Natural killer cell (primary cell): ENCODE measurements around the gene GREB1L. TPM values are rescaled to one million over a fixed set of nuclear protein-coding genes. Genes with fewer than 3 reads are reported as not detected.

Experiments
- ATAC-seq, 3 donors: fragments of 150-1000 bp in 2 of 3; fragments of 200-7000 bp in 1 of 3; cut with Tn5 transposase; 1 replicate in 1 of 3; 2 replicates in 2 of 3; pipeline ENCODE4 v1.10.0; 2021; ENCODE audit warnings: mild to moderate bottlenecking in 2 of 3, moderate library complexity in 2 of 3
- DNase-seq, 2 donors: peaks; one replicate each; pipeline versions ENCODE4 v3.0.0 to v3.0.0-alpha.2; 2013 to 2021; ENCODE audit warnings: mixed read lengths in 1 of 2
- H3K27ac ChIP-seq: one replicate; pipeline ENCODE4 v1.5.1; 2013; ENCODE audit warnings: mild to moderate bottlenecking, low read length
- H3K27me3 ChIP-seq: one replicate; pipeline ENCODE4 v1.6.1; 2013; ENCODE audit warnings: low read length; ENCODE audit not compliant: control insufficient read depth, insufficient read depth
- H3K36me3 ChIP-seq: one replicate; pipeline ENCODE4 v1.6.1; 2013; ENCODE audit warnings: low read length; ENCODE audit not compliant: control insufficient read depth, insufficient read depth
- H3K4me1 ChIP-seq: one replicate; pipeline ENCODE4 v1.6.1; 2013; ENCODE audit warnings: low read length; ENCODE audit not compliant: control insufficient read depth, insufficient read depth
- H3K4me3 ChIP-seq: one replicate; pipeline ENCODE4 v1.5.1; 2013; ENCODE audit warnings: low read length
- H3K9me3 ChIP-seq: one replicate; pipeline ENCODE4 v1.6.1; 2013; ENCODE audit warnings: low read length; ENCODE audit not compliant: control insufficient read depth, insufficient read depth
- H3K27ac Mint-ChIP-seq, 2 donors: one replicate each; pipeline ENCODE4 v1.8.0; 2022; ENCODE audit warnings: mild to moderate bottlenecking in 2 of 2, mixed read lengths in 2 of 2, moderate library complexity in 1 of 2
- H3K27me3 Mint-ChIP-seq, 2 donors: one replicate each; pipeline ENCODE4 v1.8.0; 2022; ENCODE audit warnings: low read depth in 2 of 2, mixed read lengths in 2 of 2
- H3K36me3 Mint-ChIP-seq: one replicate; pipeline ENCODE4 v1.8.0; 2022; ENCODE audit warnings: mixed read lengths
- H3K4me1 Mint-ChIP-seq, 2 donors: one replicate each; pipeline ENCODE4 v1.8.0; 2022; ENCODE audit warnings: mixed read lengths in 2 of 2
- H3K4me3 Mint-ChIP-seq: one replicate; pipeline ENCODE4 v1.8.0; 2022; ENCODE audit warnings: mild to moderate bottlenecking, moderate library complexity, mixed read lengths
- H3K9me3 Mint-ChIP-seq, 2 donors: one replicate each; pipeline ENCODE4 v1.8.0; 2022; ENCODE audit warnings: mixed read lengths in 2 of 2
- WGBS: methylation state at CpG from one replicate; pipeline ENCODE4 v1.1.7; 2013; ENCODE audit warnings: missing lambda C conversion rate; ENCODE audit not compliant: insufficient coverage; 5-methylcytosine and 5-hydroxymethylcytosine counted together
- intact Hi-C: fragments of 100-400 bp; cut with micrococcal nuclease; formaldehyde crosslinking; loops from one replicate; pipeline ENCODE4 v1.14.2; 2022
- total RNA-seq, 4 donors: library from RNA; stranded (reverse); fragments of 120-200 nt in 1 of 4; gene quantifications; one replicate each; pipeline versions ENCODE4 v1.2.3 to v1.2.4, GENCODE V29; 2013 to 2022
- TF ChIP-seq, protein P1 (sequence below): fragments of 200-600 bp; IDR thresholded peaks from one replicate; pipeline ENCODE4 v1.8.0; 2022; ENCODE audit warnings: antibody characterized with exemption

Gene GREB1L
- total RNA-seq, 3 donors from 2014 or later (not counting 1 experiment from before 2014, with no cell fraction given) = not detected

- 57% methylated on average over 3 of the region's 3 CpGs for WGBS
- Mint-ChIP-seq H3K27ac (no peak overlapping the region), H3K4me1 (no peaks in the 10 kb centered on the region), H3K9me3 (no peaks in the 10 kb centered on the region), H3K4me3 (no peak overlapping the region), H3K36me3 (no peaks in the 10 kb centered on the region), H3K27me3 (no peaks in the 10 kb centered on the region)
- Histone ChIP-seq H3K4me3 (no peak overlapping the region), H3K36me3 (no peaks in the 10 kb centered on the region), H3K27ac (no peak overlapping the region), H3K4me1 (no peaks in the 10 kb centered on the region), H3K27me3 (no peaks in the 10 kb centered on the region), H3K9me3 (no peaks in the 10 kb centered on the region)
- ATAC-seq = no peak
- intact Hi-C loops = no loop called here
- DNase-seq = no peak
- TF ChIP-seq, protein P1, sequence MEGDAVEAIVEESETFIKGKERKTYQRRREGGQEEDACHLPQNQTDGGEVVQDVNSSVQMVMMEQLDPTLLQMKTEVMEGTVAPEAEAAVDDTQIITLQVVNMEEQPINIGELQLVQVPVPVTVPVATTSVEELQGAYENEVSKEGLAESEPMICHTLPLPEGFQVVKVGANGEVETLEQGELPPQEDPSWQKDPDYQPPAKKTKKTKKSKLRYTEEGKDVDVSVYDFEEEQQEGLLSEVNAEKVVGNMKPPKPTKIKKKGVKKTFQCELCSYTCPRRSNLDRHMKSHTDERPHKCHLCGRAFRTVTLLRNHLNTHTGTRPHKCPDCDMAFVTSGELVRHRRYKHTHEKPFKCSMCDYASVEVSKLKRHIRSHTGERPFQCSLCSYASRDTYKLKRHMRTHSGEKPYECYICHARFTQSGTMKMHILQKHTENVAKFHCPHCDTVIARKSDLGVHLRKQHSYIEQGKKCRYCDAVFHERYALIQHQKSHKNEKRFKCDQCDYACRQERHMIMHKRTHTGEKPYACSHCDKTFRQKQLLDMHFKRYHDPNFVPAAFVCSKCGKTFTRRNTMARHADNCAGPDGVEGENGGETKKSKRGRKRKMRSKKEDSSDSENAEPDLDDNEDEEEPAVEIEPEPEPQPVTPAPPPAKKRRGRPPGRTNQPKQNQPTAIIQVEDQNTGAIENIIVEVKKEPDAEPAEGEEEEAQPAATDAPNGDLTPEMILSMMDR = no peak
These were observed 23.2 kb upstream of the GREB1L start for GRCh38 chr18:21218862-21219261.

- H3K27ac Mint-ChIP-seq = no peak overlapping the region
- Histone ChIP-seq H3K4me1 (no peaks in the 10 kb centered on the region), H3K4me3 (no peak overlapping the region), H3K36me3 (no peaks in the 10 kb centered on the region), H3K27me3 (no peaks in the 10 kb centered on the region), H3K27ac (no peak overlapping the region), H3K9me3 (no peaks in the 10 kb centered on the region)
- no peaks in the 10 kb centered on the region for H3K9me3 Mint-ChIP-seq
- TF ChIP-seq, protein P1 = no peak
- H3K36me3 Mint-ChIP-seq = no peaks in the 10 kb centered on the region
- intact Hi-C loops = no loop called here
- no peak overlapping the region for H3K4me3 Mint-ChIP-seq
- no peaks in the 10 kb centered on the region for H3K4me1 Mint-ChIP-seq
- DNase-seq (no peak), ATAC-seq (no peak)
- WGBS = 80% methylated on average over 5 of the region's 6 CpGs
- H3K27me3 Mint-ChIP-seq = peaks cover 0 to 9% of the 10 kb centered on the region in 2 donors
These were observed 11.6 kb upstream of the GREB1L start for GRCh38 chr18:21230436-21230835.

- H3K4me3 Mint-ChIP-seq = no peak overlapping the region
- Histone ChIP-seq H3K36me3 (no peaks in the 10 kb centered on the region), H3K27me3 (peaks cover 13% of the 10 kb centered on the region), H3K9me3 (no peaks in the 10 kb centered on the region), H3K4me3 (no peak overlapping the region), H3K4me1 (no peaks in the 10 kb centered on the region), H3K27ac (no peak overlapping the region)
- H3K9me3 Mint-ChIP-seq = no peaks in the 10 kb centered on the region
- H3K4me1 Mint-ChIP-seq = peaks cover 0 to 4% of the 10 kb centered on the region in 2 donors
- no peaks in the 10 kb centered on the region for H3K36me3 Mint-ChIP-seq
- TF ChIP-seq, protein P1 = no peak
- intact Hi-C loops = no loop called here
- DNase-seq (no peak), ATAC-seq (no peak)
- H3K27ac Mint-ChIP-seq = no peak overlapping the region
- 5% methylated on average over 46 of the region's 54 CpGs for WGBS
- peaks cover 39 to 68% of the 10 kb centered on the region in 2 donors for H3K27me3 Mint-ChIP-seq
These were observed 557 bp upstream of the GREB1L start for GRCh38 chr18:21241301-21242048.
